ENCODE results near the gene ZMYND12. TPM values are rescaled to one million over a fixed set of nuclear protein-coding genes. Genes with fewer than 3 reads are reported as not detected.

Gene ZMYND12
- total RNA-seq, 2 donors from 2014 or later, result 2.9 to 3.5 TPM

GRCh38 chr1:42430286-42431135 lies 25.3 kb downstream of the ZMYND12 start:
- no peak for DNase-seq
- intact Hi-C loops (cut with DNase I), result no loop called here

GRCh38 chr1:42429603-42430002 lies 26.2 kb downstream of the ZMYND12 start:
- Histone ChIP-seq H3K36me3 (no peaks in the 10 kb centered on the region), H3K9me3 (no peaks in the 10 kb centered on the region), H3K27ac (no peak overlapping the region), H3K9ac (ENCODE audit: low read depth in 2 of 2, low read length in 2 of 2) (no peak overlapping the region), H3K4me1 (no peaks in the 10 kb centered on the region), H3K27me3 (no peaks in the 10 kb centered on the region), H3K4me3 (no peak overlapping the region)
- DNase-seq, result no peak
- intact Hi-C loops (cut with DNase I), result no loop called here
- TF ChIP-seq CTCF (IDR thresholded peaks at IDR 0.05), result no peak

More at GRCh38 chr1:42430286-42431135, 25.3 kb downstream of the ZMYND12 start:
- no peak overlapping the region for H3K4me3 ChIP-seq
- H3K27me3 ChIP-seq, result no peaks in the 10 kb centered on the region
- no peak for TF ChIP-seq CTCF (IDR thresholded peaks at IDR 0.05)
- H3K27ac ChIP-seq, result peak overlapping the region; percentile 71
- H3K4me1 ChIP-seq, result no peaks in the 10 kb centered on the region
- H3K36me3 ChIP-seq, result no peaks in the 10 kb centered on the region
- no peaks in the 10 kb centered on the region for H3K9me3 ChIP-seq
- peak overlapping the region in 1 of 2 donors; percentile 36 for H3K9ac ChIP-seq (ENCODE audit: low read depth in 2 of 2, low read length in 2 of 2)

GRCh38 chr1:42427240-42427639 lies 28.6 kb downstream of the ZMYND12 start:
- Histone ChIP-seq H3K9me3 (no peaks in the 10 kb centered on the region), H3K36me3 (no peaks in the 10 kb centered on the region), H3K4me1 (no peaks in the 10 kb centered on the region), H3K27me3 (no peaks in the 10 kb centered on the region), H3K9ac (ENCODE audit: low read depth in 2 of 2, low read length in 2 of 2) (no peak overlapping the region), H3K27ac (no peak overlapping the region), H3K4me3 (no peak overlapping the region)
- no peak for TF ChIP-seq CTCF (IDR thresholded peaks at IDR 0.05)
- intact Hi-C loops (cut with DNase I), result no loop called here
- DNase-seq, result no peak

GRCh38 chr1:42424201-42424600 lies 31.6 kb downstream of the ZMYND12 start:
- Histone ChIP-seq H3K36me3 (no peaks in the 10 kb centered on the region), H3K4me1 (no peaks in the 10 kb centered on the region), H3K27me3 (no peaks in the 10 kb centered on the region), H3K27ac (no peak overlapping the region), H3K4me3 (no peak overlapping the region), H3K9me3 (no peaks in the 10 kb centered on the region), H3K9ac (ENCODE audit: low read depth in 2 of 2, low read length in 2 of 2) (no peak overlapping the region)
- no peak for TF ChIP-seq CTCF (IDR thresholded peaks at IDR 0.05)
- intact Hi-C loops (cut with DNase I), result no loop called here
- DNase-seq, result no peak

- Histone ChIP-seq H3K4me1 (no peaks in the 10 kb centered on the region), H3K9ac (ENCODE audit: low read depth in 2 of 2, low read length in 2 of 2) (no peak overlapping the region), H3K27ac (no peak overlapping the region), H3K9me3 (no peaks in the 10 kb centered on the region), H3K36me3 (no peaks in the 10 kb centered on the region), H3K4me3 (no peak overlapping the region), H3K27me3 (no peaks in the 10 kb centered on the region)
- DNase-seq, result no peak
- intact Hi-C loops (cut with DNase I), result no loop called here
- TF ChIP-seq CTCF (IDR thresholded peaks at IDR 0.05), result no peak
Measured at GRCh38 chr1:42423681-42424080, 32.1 kb downstream of the ZMYND12 start.
